HUES48 (cell line): ENCODE measurements around the gene DDA1.

Experiments used
- H3K27ac ChIP-seq: one replicate; pipeline ENCODE4 v1.7.0; 2013; ENCODE audit warnings: low read depth, low read length, inconsistent platforms
- H3K27me3 ChIP-seq: 2 replicates; pipeline ENCODE4 v1.6.1; 2013; ENCODE audit warnings: mild to moderate bottlenecking, low read length; ENCODE audit not compliant: control insufficient read depth, insufficient read depth
- H3K36me3 ChIP-seq: 2 replicates; pipeline ENCODE4 v1.6.1; 2013; ENCODE audit warnings: low read length; ENCODE audit not compliant: control insufficient read depth, insufficient read depth
- H3K4me1 ChIP-seq: 2 replicates; pipeline ENCODE4 v1.6.1; 2013; ENCODE audit warnings: mild to moderate bottlenecking, low read length; ENCODE audit not compliant: control insufficient read depth, insufficient read depth
- H3K4me3 ChIP-seq: 2 replicates; pipeline ENCODE4 v1.5.1; 2013; ENCODE audit warnings: mild to moderate bottlenecking, low read depth, low read length
- H3K9ac ChIP-seq: 2 replicates; pipeline ENCODE4 v1.6.1; 2013; ENCODE audit warnings: mild to moderate bottlenecking, low read depth, low read length, moderate library complexity
- H3K9me3 ChIP-seq: 2 replicates; pipeline ENCODE4 v1.6.1; 2013; ENCODE audit warnings: low read length; ENCODE audit not compliant: control insufficient read depth, insufficient read depth

DDA1 gene

GRCh38 chr19:17325881-17326594 lies 16.7 kb downstream of the DDA1 start:
- Histone ChIP-seq H3K27ac (no peak overlapping the region), H3K27me3 (no peaks in the 10 kb centered on the region; the same call in 1 of the 2 replicates), H3K4me3 (no peak overlapping the region), H3K4me1 (0 out of 2 replicates have a peak, but pooled peaks cover 3% of the 10 kb centered on the region), H3K36me3 (peaks cover 25% of the 10 kb centered on the region), H3K9ac (no peak overlapping the region), H3K9me3 (no peaks in the 10 kb centered on the region)

GRCh38 chr19:17326595-17326966 lies 17.2 kb downstream of the DDA1 start:
- no peak overlapping the region for H3K9ac ChIP-seq
- H3K9me3 ChIP-seq: no peaks in the 10 kb centered on the region
- peaks cover 24% of the 10 kb centered on the region for H3K36me3 ChIP-seq
- no peak overlapping the region for H3K4me3 ChIP-seq
- no peaks in the 10 kb centered on the region; the same call in 1 of the 2 replicates for H3K27me3 ChIP-seq
- 0 out of 2 replicates have a peak, but pooled peaks cover 3% of the 10 kb centered on the region for H3K4me1 ChIP-seq
- peak overlapping the region; percentile 89 for H3K27ac ChIP-seq

DNA sequence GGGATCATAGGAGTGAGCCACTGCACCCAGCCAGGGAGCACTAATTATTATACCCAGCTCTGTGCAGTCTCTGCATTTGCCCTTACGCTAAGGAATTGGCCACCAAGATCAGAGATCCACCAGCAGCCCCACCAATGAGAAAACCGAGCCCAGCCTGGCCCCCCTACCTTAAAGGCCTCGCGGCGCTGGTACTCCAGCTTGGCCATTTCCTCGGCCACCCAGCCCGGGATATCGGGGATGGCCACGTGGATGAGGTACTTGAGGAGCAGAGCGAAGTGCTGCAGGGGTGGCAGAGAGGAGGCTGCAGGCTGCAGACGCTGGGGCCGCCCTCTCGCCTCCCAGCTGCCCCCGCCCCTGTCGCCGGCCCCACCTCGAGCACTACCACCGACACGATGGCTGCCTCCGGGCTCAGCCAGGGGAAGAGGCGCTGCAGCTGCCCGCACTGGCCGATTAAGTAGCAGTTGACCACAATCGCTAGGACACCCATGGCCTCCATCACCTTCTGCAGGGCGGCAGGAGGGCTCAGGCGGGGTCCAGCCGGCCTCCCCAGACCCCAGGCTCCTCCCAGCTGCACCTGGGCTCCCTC lies 17.8 kb downstream of the DDA1 start:
- Histone ChIP-seq H3K9ac (no peak overlapping the region; the same call in 1 of the 2 replicates), H3K36me3 (peaks cover 22% of the 10 kb centered on the region), H3K4me1 (0 out of 2 replicates have a peak, but pooled peaks cover 3% of the 10 kb centered on the region), H3K27ac (peak overlapping the region; percentile 89), H3K9me3 (no peaks in the 10 kb centered on the region), H3K27me3 (no peaks in the 10 kb centered on the region; the same call in 1 of the 2 replicates), H3K4me3 (peak overlapping the region; percentile 65)

DNA sequence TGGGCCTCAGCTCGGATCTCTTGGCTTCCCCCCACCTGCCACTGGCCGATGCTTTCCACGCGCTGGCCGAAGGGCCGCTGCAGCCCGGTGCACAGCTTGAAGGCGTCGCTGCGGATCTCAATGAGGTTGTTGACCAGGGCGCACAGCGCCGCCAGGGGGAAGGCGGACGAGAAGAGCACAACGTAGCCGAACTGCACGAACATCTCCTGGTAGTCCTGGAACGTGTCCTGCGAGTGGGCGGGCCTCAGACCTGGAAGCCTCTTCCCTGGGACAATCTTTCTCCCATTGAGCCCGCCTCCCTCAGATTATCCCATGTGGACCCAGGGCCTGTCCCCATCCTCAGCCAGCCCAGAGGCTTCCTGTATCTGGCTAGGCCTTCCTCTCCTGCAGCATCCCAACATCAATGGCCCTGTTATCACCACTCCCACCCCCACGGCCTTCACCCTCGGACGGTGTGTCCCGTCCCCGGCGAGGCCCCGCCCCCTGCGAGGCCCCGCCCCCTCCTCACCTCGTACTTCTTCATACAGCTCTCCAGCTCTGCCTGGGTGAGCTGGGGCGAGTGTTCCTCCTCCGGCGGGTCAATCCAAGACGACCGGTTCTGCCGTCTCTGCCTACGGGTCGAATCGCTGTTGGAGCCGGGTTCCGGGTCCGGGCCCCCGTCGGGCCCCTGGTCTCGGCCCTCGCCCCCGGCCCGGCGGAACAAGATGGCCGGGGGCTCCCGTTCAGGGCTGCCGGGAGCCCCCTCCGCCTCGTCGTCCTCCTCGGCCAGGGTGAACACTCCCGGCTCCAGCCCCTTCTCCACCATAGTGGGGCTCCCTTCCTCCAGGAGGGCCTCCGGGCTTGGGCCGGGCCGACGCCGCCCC lies 18.5 kb downstream of the DDA1 start:
- no peaks in the 10 kb centered on the region; the same call in 1 of the 2 replicates for H3K27me3 ChIP-seq
- H3K9me3 ChIP-seq: no peaks in the 10 kb centered on the region
- peak overlapping the region; percentile 65 for H3K4me3 ChIP-seq
- H3K27ac ChIP-seq: peak overlapping the region; percentile 89
- H3K4me1 ChIP-seq: 0 out of 2 replicates have a peak, but pooled peaks cover 3% of the 10 kb centered on the region
- H3K36me3 ChIP-seq: peaks cover 22% of the 10 kb centered on the region
- H3K9ac ChIP-seq: peak overlapping the region; percentile 45; the same call in 1 of the 2 replicates

DNA sequence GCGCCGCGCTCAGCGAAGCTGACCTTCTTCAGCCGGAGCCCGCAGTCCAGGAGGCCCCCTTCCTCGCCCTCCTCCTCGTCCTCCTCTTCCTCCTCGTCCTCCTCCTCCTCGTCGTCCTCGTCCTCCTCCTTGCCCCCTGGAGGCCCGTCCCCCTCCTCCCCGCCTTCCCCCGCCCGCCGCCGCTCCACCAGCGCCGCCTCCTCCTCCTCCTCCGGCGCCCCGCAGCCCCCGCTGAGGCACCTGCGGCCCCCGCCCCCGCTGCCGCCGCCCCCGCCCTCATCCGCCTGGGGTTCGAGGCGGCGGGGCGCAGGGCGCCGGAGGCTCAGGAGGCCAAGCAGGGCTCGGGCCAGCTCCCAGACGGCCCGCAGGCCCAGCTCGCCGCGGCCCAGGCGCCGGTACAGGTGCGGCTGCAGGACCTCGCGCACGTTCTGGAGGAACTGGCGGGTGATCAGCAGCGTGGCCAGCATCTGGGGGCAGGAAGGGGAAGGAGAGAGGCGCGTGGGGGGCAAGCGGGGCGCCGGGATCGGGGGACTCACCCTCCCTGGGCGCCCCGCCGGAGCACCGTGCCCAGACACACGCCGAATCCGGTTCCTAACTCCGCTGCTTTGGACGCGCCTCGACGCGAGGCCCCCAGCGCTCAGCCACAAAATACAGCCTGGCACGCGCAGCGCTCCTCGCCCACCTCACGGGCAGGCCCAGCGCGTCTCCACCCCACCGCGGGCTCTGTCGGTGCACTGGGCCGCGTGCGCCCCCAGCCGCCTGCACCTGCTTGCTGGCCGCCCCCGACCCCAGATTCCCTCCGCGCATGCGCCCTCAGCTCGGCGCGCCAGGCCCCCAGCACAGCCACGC lies 19.4 kb downstream of the DDA1 start:
- H3K36me3 ChIP-seq: peaks cover 22% of the 10 kb centered on the region
- H3K4me1 ChIP-seq: 0 out of 2 replicates have a peak, but pooled peaks cover 3% of the 10 kb centered on the region
- H3K27me3 ChIP-seq: no peaks in the 10 kb centered on the region; the same call in 1 of the 2 replicates
- H3K9me3 ChIP-seq: no peaks in the 10 kb centered on the region
- H3K4me3 ChIP-seq: peak overlapping the region; percentile 65
- peak overlapping the region; percentile 89 for H3K27ac ChIP-seq
- H3K9ac ChIP-seq: peak overlapping the region; percentile 45; the same call in 1 of the 2 replicates

DNA sequence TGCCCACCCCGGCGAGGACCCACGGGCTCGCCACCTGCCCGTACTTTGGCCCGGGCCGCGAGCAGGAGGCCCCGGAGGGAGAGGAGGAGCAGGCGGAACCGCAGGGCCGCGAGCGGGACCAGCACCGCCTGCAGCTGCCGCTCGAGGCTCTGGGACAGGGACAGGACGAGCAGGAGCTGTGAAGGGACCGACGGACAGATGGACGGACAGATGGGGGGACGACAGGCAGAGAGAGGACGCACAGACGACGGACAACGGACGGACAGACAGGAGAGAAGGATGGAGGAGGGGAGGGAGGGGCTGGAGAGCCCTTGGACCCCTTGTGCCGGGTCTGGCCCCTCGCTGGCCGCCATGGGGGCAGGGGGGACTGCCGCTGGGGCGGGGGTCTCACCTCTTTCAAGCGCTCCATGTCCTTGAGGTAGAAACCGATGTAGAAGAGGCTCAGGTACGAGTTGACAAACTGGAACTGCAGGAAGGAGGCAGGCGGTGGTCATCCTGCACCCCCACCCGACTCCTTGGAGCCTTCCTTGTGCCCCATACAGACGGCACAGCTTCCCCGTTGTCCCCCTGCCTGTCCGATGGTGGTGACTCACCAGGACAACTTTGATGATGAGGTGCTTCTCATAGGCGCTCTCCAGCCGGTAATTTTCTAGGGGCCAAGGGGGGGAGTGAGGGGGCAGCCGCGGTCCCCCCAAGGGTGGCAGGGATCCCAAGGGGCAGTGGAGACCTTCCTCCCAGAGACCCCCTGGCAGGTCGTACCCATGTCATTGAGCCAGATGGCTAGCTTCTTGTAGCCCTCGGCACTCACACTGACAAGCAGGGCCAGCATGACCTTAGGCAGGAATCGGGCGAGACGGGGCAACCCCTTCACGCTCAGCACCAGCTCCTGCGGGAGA lies 20.3 kb downstream of the DDA1 start:
- Histone ChIP-seq H3K36me3 (peaks cover 17% of the 10 kb centered on the region), H3K4me3 (no peak overlapping the region), H3K9me3 (no peaks in the 10 kb centered on the region), H3K27me3 (no peaks in the 10 kb centered on the region; the same call in 1 of the 2 replicates), H3K4me1 (0 out of 2 replicates have a peak, but pooled peaks cover 3% of the 10 kb centered on the region), H3K9ac (no peak overlapping the region), H3K27ac (no peak overlapping the region)

- H3K36me3 ChIP-seq: peaks cover 10% of the 10 kb centered on the region
- no peak overlapping the region for H3K4me3 ChIP-seq
- no peak overlapping the region for H3K9ac ChIP-seq
- H3K9me3 ChIP-seq: no peaks in the 10 kb centered on the region
- 0 out of 2 replicates have a peak, but pooled peaks cover 3% of the 10 kb centered on the region for H3K4me1 ChIP-seq
- H3K27me3 ChIP-seq: no peaks in the 10 kb centered on the region; the same call in 1 of the 2 replicates
- H3K27ac ChIP-seq: no peak overlapping the region
These were observed 21.1 kb downstream of the DDA1 start for GRCh38 chr19:17330262-17331044.

GRCh38 chr19:17331045-17331558 lies 21.7 kb downstream of the DDA1 start:
- no peak overlapping the region for H3K27ac ChIP-seq
- H3K9me3 ChIP-seq: no peaks in the 10 kb centered on the region
- peaks cover 8% of the 10 kb centered on the region for H3K36me3 ChIP-seq
- H3K4me3 ChIP-seq: no peak overlapping the region
- no peak overlapping the region for H3K9ac ChIP-seq
- 0 out of 2 replicates have a peak, but pooled peaks cover 3% of the 10 kb centered on the region for H3K4me1 ChIP-seq
- no peaks in the 10 kb centered on the region; the same call in 1 of the 2 replicates for H3K27me3 ChIP-seq

DNA sequence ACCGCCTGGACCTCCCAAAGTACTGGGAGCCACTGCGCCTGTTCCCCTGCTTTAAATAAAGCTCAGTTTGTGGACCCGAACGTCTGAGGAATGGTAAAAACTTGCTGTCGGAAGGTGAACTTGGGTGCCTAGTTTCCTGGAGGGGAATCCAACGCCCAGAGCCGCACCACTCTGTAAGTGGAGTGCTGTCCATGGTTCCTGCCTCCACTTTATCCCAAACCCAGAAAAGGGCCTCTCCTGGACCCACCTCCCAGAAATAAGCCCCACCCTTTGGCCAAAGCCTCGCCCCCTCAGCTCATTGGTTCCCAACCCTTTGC lies 23.0 kb downstream of the DDA1 start:
- Histone ChIP-seq H3K4me3 (no peak overlapping the region), H3K4me1 (0 out of 2 replicates have a peak, but pooled peaks cover 3% of the 10 kb centered on the region), H3K9me3 (no peaks in the 10 kb centered on the region), H3K27ac (no peak overlapping the region), H3K36me3 (no peaks in the 10 kb centered on the region), H3K9ac (no peak overlapping the region), H3K27me3 (no peaks in the 10 kb centered on the region; the same call in 1 of the 2 replicates)
